A549 (cell line): Measurements from ENCODE around the gene SF3B5. TPM values are rescaled to one million over a fixed set of nuclear protein-coding genes. Genes with fewer than 3 reads are reported as not detected.

Experiments
- ATAC-seq, 2 experiments: fragments of 200-7000 bp in 1 of 2; fragments of >200 bp in 1 of 2; cut with Nextera tagmentation in 1 of 2; cut with Tn5 transposase in 1 of 2; 3 replicates each; pipeline versions ENCODE4 v1.8.0 to v1.9.1; 2018 to 2020; ENCODE audit warnings: mild to moderate bottlenecking in 1 of 2, moderate library complexity in 1 of 2
- CTCF ChIA-PET: fragments of 300-600 bp; sonication (Branson Sonifier 250); formaldehyde crosslinking; extraction: SDS; loops from one replicate; lab custom pipeline; 2021; ENCODE audit warnings: antibody characterized with exemption, inconsistent platforms; lab: Yijun Ruan, JAX
- POLR2A ChIA-PET: fragments of 350-600 bp; formaldehyde crosslinking; extraction: SDS; loops from one replicate; lab custom pipeline; 2021; ENCODE audit warnings: antibody characterized with exemption, inconsistent platforms; lab: Yijun Ruan, JAX
- DNase-seq, 2 experiments: peaks; one replicate each; pipeline versions ENCODE4 v3.0.0 to v3.0.0-alpha.2; 2011 to 2016; ENCODE audit warnings: low read depth in 1 of 2, low spot score in 1 of 2
- FAIRE-seq: peaks from 2 replicates; lab custom pipeline; 2011; peaks lifted over from hg19 to GRCh38; lab: Jason Lieb, UNC
- H3K27ac ChIP-seq, 2 experiments: fragments of >200 bp; sonication (Bioruptor Twin); formaldehyde crosslinking; 3 replicates each; pipeline ENCODE4 v1.5.1; 2016 to 2017
- H3K4me1 ChIP-seq: fragments of >200 bp; sonication (Bioruptor Twin); formaldehyde crosslinking; 3 replicates; pipeline ENCODE4 v1.6.1; 2016
- H3K4me2 ChIP-seq: fragments of >200 bp; sonication (Bioruptor Twin); formaldehyde crosslinking; 3 replicates; pipeline ENCODE4 v1.6.1; 2016
- H3K4me3 ChIP-seq: fragments of >200 bp; sonication (Bioruptor Twin); formaldehyde crosslinking; 3 replicates; pipeline ENCODE4 v1.5.1; 2016
- H3K9me3 ChIP-seq: fragments of >200 bp; sonication (Bioruptor Twin); formaldehyde crosslinking; 3 replicates; pipeline ENCODE4 v1.6.1; 2016
- BHLHE40 ChIP-seq: IDR thresholded peaks from 2 replicates; pipeline ENCODE4 v1.6.1; 2012; ENCODE audit warnings: low read depth, low read length, inconsistent platforms
- CBX8 ChIP-seq: fragments of 200-600 bp; sonication (generic); IDR thresholded peaks from 2 replicates; pipeline ENCODE4 v1.6.1; 2016
- CEBPB ChIP-seq, 2 experiments: fragments of >200 bp in 1 of 2; sonication (Bioruptor Twin) in 1 of 2; formaldehyde crosslinking in 1 of 2; IDR thresholded peaks; 2 replicates each; pipeline ENCODE4 v1.6.1; 2012 to 2016
- EHMT2 ChIP-seq: fragments of 200-600 bp; sonication (generic); IDR thresholded peaks from 2 replicates; pipeline ENCODE4 v1.6.1; 2016; ENCODE audit warnings: antibody characterized with exemption, low read depth, mild to moderate bottlenecking, moderate library complexity
- EP300 ChIP-seq, 2 experiments: fragments of >200 bp; sonication (Bioruptor Twin); formaldehyde crosslinking; IDR thresholded peaks; 2 replicates in 1 of 2; 3 replicates in 1 of 2; pipeline ENCODE4 v1.6.1; 2016 to 2017
- FOSB ChIP-seq: fragments of 250-450 bp; sonication (Bioruptor Pico); IDR thresholded peaks from 2 replicates; pipeline ENCODE4 v1.5.0; 2020; ENCODE audit warnings: mild to moderate bottlenecking, moderate library complexity
- FOSL2 ChIP-seq, 2 experiments: fragments of 450-650 bp in 1 of 2; fragments of >200 bp in 1 of 2; sonication (Bioruptor Twin) in 1 of 2; formaldehyde crosslinking; IDR thresholded peaks; 2 replicates each; pipeline versions ENCODE4 v1.5.0 to v1.6.1; 2016 to 2020; ENCODE audit warnings: mild to moderate bottlenecking in 1 of 2, moderate library complexity in 1 of 2
- GATA3 ChIP-seq: IDR thresholded peaks from 2 replicates; pipeline ENCODE4 v1.6.1; 2012; ENCODE audit warnings: borderline replicate concordance
- HDAC2 ChIP-seq: fragments of 200-600 bp; sonication (generic); IDR thresholded peaks from 2 replicates; pipeline ENCODE4 v1.6.1; 2016
- HEYL ChIP-seq: fragments of 250-450 bp; sonication (Bioruptor Pico); IDR thresholded peaks from 2 replicates; pipeline ENCODE4 v1.8.0; 2021; ENCODE audit warnings: mild to moderate bottlenecking, moderate library complexity
- HOXB13 ChIP-seq: fragments of 250-450 bp; sonication (Bioruptor Pico); IDR thresholded peaks from 2 replicates; pipeline ENCODE4 v1.5.0; 2020; ENCODE audit warnings: low read depth, mild to moderate bottlenecking, moderate library complexity
- KDM1A ChIP-seq: fragments of 200-600 bp; sonication (generic); IDR thresholded peaks from 2 replicates; pipeline ENCODE4 v1.6.1; 2016; ENCODE audit warnings: low read depth, mild to moderate bottlenecking
- KDM5A ChIP-seq: fragments of 200-600 bp; sonication (generic); IDR thresholded peaks from 2 replicates; pipeline ENCODE4 v1.6.1; 2016; ENCODE audit warnings: antibody characterized with exemption, mild to moderate bottlenecking
- MAZ ChIP-seq: fragments of 150-350 bp; IDR thresholded peaks from 2 replicates; pipeline ENCODE4 v1.6.1; 2014; ENCODE audit warnings: antibody characterized with exemption, low read depth, low read length, borderline replicate concordance
- NFE2L2 ChIP-seq: fragments of 150-350 bp; conservative IDR thresholded peaks from 2 replicates; pipeline ENCODE4 v1.6.1; 2014; ENCODE audit warnings: low read length
- NPAS2 ChIP-seq: fragments of 250-450 bp; sonication (Bioruptor Pico); IDR thresholded peaks from 2 replicates; pipeline ENCODE4 v1.8.0; 2022; ENCODE audit warnings: mild to moderate bottlenecking, moderate library complexity, borderline replicate concordance
- PBX3 ChIP-seq: IDR thresholded peaks from 2 replicates; pipeline ENCODE4 v1.6.1; 2012
- PHF8 ChIP-seq: fragments of 200-600 bp; sonication (generic); IDR thresholded peaks from 2 replicates; pipeline ENCODE4 v1.6.1; 2016; ENCODE audit warnings: low read depth, mild to moderate bottlenecking, antibody characterized with exemption, moderate library complexity, borderline replicate concordance
- POLR2A ChIP-seq: IDR thresholded peaks from 2 replicates; pipeline ENCODE4 v1.6.1; 2012; ENCODE audit warnings: mild to moderate bottlenecking, low read length
- RFX5 ChIP-seq: fragments of 450-650 bp; IDR thresholded peaks from 2 replicates; pipeline ENCODE4 v1.7.1; 2014; ENCODE audit warnings: antibody characterized with exemption, mild to moderate bottlenecking, moderate library complexity
- RNF2 ChIP-seq: fragments of 200-600 bp; sonication (generic); IDR thresholded peaks from 2 replicates; pipeline ENCODE4 v1.6.1; 2016; ENCODE audit warnings: low read depth, mild to moderate bottlenecking, antibody characterized with exemption, moderate library complexity, borderline replicate concordance
- SMC3 ChIP-seq: fragments of >200 bp; sonication (Bioruptor Twin); formaldehyde crosslinking; IDR thresholded peaks from 3 replicates; pipeline ENCODE4 v1.6.1; 2018; ENCODE audit warnings: inconsistent platforms
- ZC3H11A ChIP-seq: fragments of 450-650 bp; IDR thresholded peaks from 2 replicates; pipeline ENCODE4 v1.6.1; 2014; ENCODE audit warnings: antibody characterized with exemption, mild to moderate bottlenecking
- ZNF302 ChIP-seq: fragments of 250-450 bp; sonication (Bioruptor Pico); IDR thresholded peaks from 2 replicates; pipeline ENCODE4 v1.9.0; 2021; ENCODE audit warnings: inconsistent platforms, mild to moderate bottlenecking, moderate library complexity
- WGBS: methylation state at CpG from one replicate; pipeline ENCODE4 v1.1.6; 2017; ENCODE audit errors: missing lambda C conversion rate; 5-methylcytosine and 5-hydroxymethylcytosine counted together
- polyA plus RNA-seq, 4 experiments: library from polyadenylated mRNA; depleted of rRNA in 3 of 4; stranded (reverse); fragments of >200 nt; fragmentation: RNase III in 1 of 4; extraction: RNeasy Plus Mini Kit Qiagen cat#74134 plus additional on column Dnase treatment in 1 of 4; gene quantifications; 2 replicates in 3 of 4; 3 replicates in 1 of 4; pipeline ENCODE4 v1.2.3, GENCODE V29; 2011 to 2017
- TF ChIP-seq, protein P1 (sequence below): fragments of 450-650 bp; IDR thresholded peaks from 2 replicates; pipeline ENCODE4 v1.6.1; 2014; ENCODE audit warnings: antibody characterized with exemption
- TF ChIP-seq, protein P2 (sequence below): fragments of 200-600 bp; sonication (generic); IDR thresholded peaks from 2 replicates; pipeline ENCODE4 v1.6.1; 2016; ENCODE audit warnings: antibody characterized with exemption, mild to moderate bottlenecking, moderate library complexity
- TF ChIP-seq, protein P3 (sequence below): fragments of 250-450 bp; sonication (Bioruptor Pico); IDR thresholded peaks from 2 replicates; pipeline ENCODE4 v1.5.0; 2021; ENCODE audit warnings: mild to moderate bottlenecking, moderate library complexity, borderline replicate concordance

The SF3B5 gene
- polyA plus RNA-seq, 2 of the 4 experiments (the other 2 are of a cell fraction): 159 to 164 TPM

DNA sequence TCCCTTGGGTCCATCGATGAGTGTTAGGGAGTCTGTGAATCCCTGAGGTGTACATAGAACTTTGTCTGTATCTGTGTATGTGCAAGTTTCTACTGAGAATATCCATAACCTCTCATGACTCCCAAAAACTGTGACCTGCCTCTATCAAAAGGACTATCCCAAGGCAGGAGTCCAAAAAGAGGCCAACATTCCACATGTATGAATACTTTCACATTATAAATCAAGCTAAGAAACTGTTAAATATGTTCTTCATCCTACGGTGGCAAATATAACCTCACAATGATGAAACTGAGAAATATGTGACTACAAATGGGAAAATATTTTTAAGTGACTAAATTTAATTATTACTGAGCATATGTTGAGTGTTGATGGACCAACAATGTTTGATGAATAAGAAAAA, 38.8 kb upstream of the SF3B5 start:
- 91% methylated on average over 2 of the region's 2 CpGs for WGBS
- Histone ChIP-seq H3K9me3 (no peaks in the 10 kb centered on the region), H3K4me3 (no peak overlapping the region), H3K4me1 (peaks cover 5% of the 10 kb centered on the region; the same call in 2 of the 3 replicates), H3K4me2 (no peak overlapping the region), H3K27ac (no peak overlapping the region)
- ChIA-PET CTCF (no interaction called here), POLR2A (no interaction called here)
- TF ChIP-seq ZC3H11A (no peak), HDAC2 (no peak), HEYL (no peak), ZNF302 (CRISPR knock-in tag) (no peak), SMC3 (no peak), FOSB (no peak), NPAS2 (CRISPR knock-in tag) (no peak), FOSL2 (IDR thresholded peaks at IDR 0.05) (no peak), FOSL2 (CRISPR knock-in tag; IDR thresholded peaks at IDR 0.05) (no peak), EP300 (IDR thresholded peaks at IDR 0.05) (no peak), KDM1A (no peak), CEBPB (IDR thresholded peaks at IDR 0.05) (no peak), RFX5 (no peak), EHMT2 (no peak), KDM5A (no peak), PHF8 (no peak), CBX8 (no peak)
- TF ChIP-seq, protein P1, sequence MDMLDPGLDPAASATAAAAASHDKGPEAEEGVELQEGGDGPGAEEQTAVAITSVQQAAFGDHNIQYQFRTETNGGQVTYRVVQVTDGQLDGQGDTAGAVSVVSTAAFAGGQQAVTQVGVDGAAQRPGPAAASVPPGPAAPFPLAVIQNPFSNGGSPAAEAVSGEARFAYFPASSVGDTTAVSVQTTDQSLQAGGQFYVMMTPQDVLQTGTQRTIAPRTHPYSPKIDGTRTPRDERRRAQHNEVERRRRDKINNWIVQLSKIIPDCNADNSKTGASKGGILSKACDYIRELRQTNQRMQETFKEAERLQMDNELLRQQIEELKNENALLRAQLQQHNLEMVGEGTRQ: no peak
- TF ChIP-seq, protein P2, sequence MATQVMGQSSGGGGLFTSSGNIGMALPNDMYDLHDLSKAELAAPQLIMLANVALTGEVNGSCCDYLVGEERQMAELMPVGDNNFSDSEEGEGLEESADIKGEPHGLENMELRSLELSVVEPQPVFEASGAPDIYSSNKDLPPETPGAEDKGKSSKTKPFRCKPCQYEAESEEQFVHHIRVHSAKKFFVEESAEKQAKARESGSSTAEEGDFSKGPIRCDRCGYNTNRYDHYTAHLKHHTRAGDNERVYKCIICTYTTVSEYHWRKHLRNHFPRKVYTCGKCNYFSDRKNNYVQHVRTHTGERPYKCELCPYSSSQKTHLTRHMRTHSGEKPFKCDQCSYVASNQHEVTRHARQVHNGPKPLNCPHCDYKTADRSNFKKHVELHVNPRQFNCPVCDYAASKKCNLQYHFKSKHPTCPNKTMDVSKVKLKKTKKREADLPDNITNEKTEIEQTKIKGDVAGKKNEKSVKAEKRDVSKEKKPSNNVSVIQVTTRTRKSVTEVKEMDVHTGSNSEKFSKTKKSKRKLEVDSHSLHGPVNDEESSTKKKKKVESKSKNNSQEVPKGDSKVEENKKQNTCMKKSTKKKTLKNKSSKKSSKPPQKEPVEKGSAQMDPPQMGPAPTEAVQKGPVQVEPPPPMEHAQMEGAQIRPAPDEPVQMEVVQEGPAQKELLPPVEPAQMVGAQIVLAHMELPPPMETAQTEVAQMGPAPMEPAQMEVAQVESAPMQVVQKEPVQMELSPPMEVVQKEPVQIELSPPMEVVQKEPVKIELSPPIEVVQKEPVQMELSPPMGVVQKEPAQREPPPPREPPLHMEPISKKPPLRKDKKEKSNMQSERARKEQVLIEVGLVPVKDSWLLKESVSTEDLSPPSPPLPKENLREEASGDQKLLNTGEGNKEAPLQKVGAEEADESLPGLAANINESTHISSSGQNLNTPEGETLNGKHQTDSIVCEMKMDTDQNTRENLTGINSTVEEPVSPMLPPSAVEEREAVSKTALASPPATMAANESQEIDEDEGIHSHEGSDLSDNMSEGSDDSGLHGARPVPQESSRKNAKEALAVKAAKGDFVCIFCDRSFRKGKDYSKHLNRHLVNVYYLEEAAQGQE: no peak
- ATAC-seq: no peak
- DNase-seq: no peak
- no peak for FAIRE-seq

GRCh38 chr6:144133225-144133821, 38.0 kb upstream of the SF3B5 start:
- Histone ChIP-seq H3K4me3 (no peak overlapping the region), H3K9me3 (no peaks in the 10 kb centered on the region), H3K27ac (no peak overlapping the region), H3K4me2 (no peak overlapping the region), H3K4me1 (peaks cover 5% of the 10 kb centered on the region; the same call in 2 of the 3 replicates)
- DNase-seq (no peak), FAIRE-seq (no peak), ATAC-seq (no peak)
- CTCF ChIA-PET: interaction anchor here (0.6 kb wide), 1 partner anchor 567 kb away, joined by 3 read pairs; no protein-coding TSS in a partner anchor
- WGBS: 85% methylated on average over 5 of the region's 5 CpGs
- POLR2A ChIA-PET: no interaction called here
- no peak for TF ChIP-seq PBX3
- no peak for TF ChIP-seq KDM5A
- TF ChIP-seq, protein P3, sequence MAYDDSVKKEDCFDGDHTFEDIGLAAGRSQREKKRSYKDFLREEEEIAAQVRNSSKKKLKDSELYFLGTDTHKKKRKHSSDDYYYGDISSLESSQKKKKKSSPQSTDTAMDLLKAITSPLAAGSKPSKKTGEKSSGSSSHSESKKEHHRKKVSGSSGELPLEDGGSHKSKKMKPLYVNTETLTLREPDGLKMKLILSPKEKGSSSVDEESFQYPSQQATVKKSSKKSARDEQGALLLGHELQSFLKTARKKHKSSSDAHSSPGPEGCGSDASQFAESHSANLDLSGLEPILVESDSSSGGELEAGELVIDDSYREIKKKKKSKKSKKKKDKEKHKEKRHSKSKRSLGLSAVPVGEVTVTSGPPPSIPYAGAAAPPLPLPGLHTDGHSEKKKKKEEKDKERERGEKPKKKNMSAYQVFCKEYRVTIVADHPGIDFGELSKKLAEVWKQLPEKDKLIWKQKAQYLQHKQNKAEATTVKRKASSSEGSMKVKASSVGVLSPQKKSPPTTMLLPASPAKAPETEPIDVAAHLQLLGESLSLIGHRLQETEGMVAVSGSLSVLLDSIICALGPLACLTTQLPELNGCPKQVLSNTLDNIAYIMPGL (CRISPR knock-in tag): no peak
- TF ChIP-seq POLR2A: no peak
- TF ChIP-seq GATA3: no peak
- no peak for TF ChIP-seq MAZ
- no peak for TF ChIP-seq NFE2L2
- TF ChIP-seq, protein P2: no peak
- TF ChIP-seq HOXB13 (CRISPR knock-in tag): no peak
- no peak for TF ChIP-seq BHLHE40
- no peak for TF ChIP-seq FOSB
- TF ChIP-seq PHF8: no peak
- TF ChIP-seq RNF2: no peak
